GM13977 (cell line): Measurements from ENCODE around the gene DNASE1L1.

ENCODE experiments used
- DNase-seq: peaks from one replicate; pipeline ENCODE4 v3.0.0; 2012; ENCODE audit warnings: low spot score
- CTCF ChIP-seq: IDR thresholded peaks from 2 replicates; pipeline ENCODE4 v1.5.1; 2012; ENCODE audit warnings: mild to moderate bottlenecking, control low read depth; ENCODE audit not compliant: insufficient read depth; ENCODE audit errors: extremely low read depth, missing control alignments
- in situ Hi-C: fragments of 300-500 bp; cut with MboI; formaldehyde crosslinking; loops from one replicate; pipeline ENCODE4 v1.12.0; 2022; ENCODE audit warnings: low sequenced_read_pairs, low pct_unique_long_range_greater_than_20kb, mixed read lengths, inconsistent platforms; ENCODE audit not compliant: unreplicated experiment

Gene DNASE1L1

GRCh38 chrX:154409222-154409871 is at the start of gene DNASE1L1:
Gene DNASE1L1 (minus strand): TSS chrX:154409254. CDS start chrX:154405568, 3,686 bp downstream.
- DNase-seq, result peak; percentile 58
- no peak for TF ChIP-seq CTCF
- in situ Hi-C loops, result no loop called here

DNA sequence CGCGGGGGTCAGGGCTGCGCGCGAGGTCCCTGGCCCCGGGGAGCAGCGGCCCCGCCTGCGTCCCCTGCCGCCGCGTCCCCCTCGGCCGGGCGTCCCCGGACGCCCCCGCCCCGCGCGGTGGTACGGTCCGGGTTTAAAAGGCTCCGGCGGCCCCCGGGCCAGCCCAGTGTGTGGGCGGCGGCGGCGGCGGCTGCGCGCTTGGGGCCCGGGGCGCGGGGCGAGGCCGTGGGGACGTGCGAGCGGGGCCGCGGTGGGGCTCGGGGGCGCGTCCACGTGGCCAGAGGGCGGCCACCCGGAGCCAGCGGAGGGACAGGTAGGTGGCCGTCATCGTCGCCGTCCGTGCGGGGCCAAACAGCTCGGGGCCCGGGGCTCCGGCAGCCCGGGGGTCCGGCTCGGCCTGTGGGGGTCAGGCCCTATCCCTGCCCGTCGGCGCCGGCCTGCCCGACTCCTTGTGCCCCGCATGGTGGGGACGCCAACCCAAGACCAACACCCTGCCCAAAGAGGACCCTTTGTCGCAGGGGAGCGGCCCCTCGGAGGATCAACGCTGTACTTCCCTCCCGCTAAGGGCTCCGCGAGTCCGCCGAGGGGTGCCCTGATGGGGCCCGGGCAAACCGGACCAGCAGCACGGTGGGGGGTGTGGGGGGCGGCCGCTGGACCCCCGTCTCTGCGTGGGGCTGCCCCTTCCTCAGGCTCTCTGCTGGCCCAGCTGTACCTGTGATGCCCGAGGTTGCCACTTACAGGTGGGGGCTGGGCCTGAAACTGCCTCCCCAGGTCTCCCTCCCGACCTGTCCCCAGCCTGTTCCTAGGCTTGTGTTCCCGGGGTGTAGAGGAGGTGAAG is 49.3 kb upstream of the DNASE1L1 start, which contains the start of gene PLXNA3:
TSS of gene PLXNA3 (plus strand) at position 166 of the 838 bp plus-strand sequence. CDS start 1,903 bp downstream, outside the sequence.
- in situ Hi-C loops, result no loop called here
- peak; percentile 86 for DNase-seq
- no peak for TF ChIP-seq CTCF

GRCh38 chrX:154457491-154458115 is 48.5 kb upstream of the DNASE1L1 start:
- no peak for TF ChIP-seq CTCF
- in situ Hi-C loops, result no loop called here
- DNase-seq, result peak; percentile 90

DNA sequence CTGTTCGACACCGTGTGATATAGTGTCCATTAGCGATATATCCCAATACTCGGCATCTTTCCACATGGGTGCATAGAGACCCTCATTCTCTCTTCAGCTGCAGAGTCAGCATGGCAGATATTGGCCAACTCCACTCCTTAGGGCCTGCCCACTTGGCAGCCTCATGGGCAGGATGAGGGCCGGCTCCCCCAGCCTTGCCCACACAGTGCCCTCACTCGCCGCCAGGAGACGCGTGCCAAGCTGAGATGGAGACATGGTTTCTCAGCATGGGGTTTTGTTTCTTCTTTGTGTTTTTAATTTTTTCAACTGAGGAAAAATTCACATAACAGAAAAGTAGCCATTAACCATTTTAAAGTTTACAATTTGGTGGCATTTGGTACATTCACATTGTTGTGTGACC is 43.8 kb upstream of the DNASE1L1 start:
- in situ Hi-C loops, result no loop called here
- no peak for TF ChIP-seq CTCF
- DNase-seq, result no peak

DNA sequence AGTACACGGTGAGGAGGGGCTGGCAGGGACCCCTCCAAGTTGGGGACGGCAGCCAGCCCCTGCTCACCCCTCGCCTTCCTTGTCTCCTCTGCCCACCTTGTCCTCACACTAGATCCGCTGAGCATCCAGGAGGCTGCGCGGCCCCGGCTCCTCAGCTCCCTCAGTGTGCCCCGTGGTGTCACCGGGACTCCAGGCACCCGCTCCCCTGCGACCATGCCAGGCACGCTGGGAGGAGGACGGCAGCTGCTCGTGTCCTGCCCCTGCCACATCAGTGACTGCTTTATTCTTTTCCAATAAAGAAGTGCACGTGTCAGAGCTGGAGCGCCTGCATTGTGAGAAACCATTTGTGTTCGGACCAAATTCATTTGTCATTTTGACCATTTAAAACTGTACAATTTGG is 41.3 kb upstream of the DNASE1L1 start:
- no peak for TF ChIP-seq CTCF
- in situ Hi-C loops, result no loop called here
- no peak for DNase-seq

- TF ChIP-seq CTCF, result no peak
- in situ Hi-C loops, result no loop called here
- DNase-seq, result no peak
Observed at GRCh38 chrX:154449618-154450017, 40.6 kb upstream of the DNASE1L1 start.
